ENCODE measurements around the gene MNT. TPM values are rescaled to one million over a fixed set of nuclear protein-coding genes. Genes with fewer than 3 reads are reported as not detected.

MNT gene
- total and polyA plus RNA-seq, 4 donors = 10.2 to 47.0 (median 14.8) TPM

DNA sequence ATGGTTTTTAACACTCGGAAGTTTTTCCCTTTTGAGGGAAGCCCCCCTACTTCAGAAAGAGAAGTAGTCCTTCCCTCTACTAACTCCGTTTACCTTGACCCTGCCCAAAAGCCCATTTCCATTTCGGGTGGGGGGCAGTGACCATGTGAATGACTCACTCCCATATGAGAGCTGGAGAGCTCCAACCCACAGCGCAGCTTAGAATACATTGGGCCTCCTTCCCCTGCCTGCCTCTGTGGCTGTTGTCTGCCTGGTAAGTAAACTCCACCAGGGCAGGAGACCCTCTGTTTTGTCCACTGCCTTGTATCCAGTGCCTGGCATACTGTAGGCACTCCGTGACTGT, 62.6 kb downstream of the MNT start:
- Histone ChIP-seq H3K27ac (ENCODE audit: low read depth in 1 of 2, low read length in 1 of 2) (peak overlapping the region in 1 of 2 donors; percentile 87), H3K27me3 (ENCODE audit: control insufficient read depth in 3 of 3, insufficient read depth in 3 of 3, low read length in 2 of 3) (no peaks in the 10 kb centered on the region), H3K9me3 (ENCODE audit: control insufficient read depth in 4 of 4, insufficient read depth in 3 of 4, low read length in 3 of 4) (no peaks in the 10 kb centered on the region), H3K9ac (ENCODE audit: insufficient read depth in 1 of 2, low read length in 2 of 2) (peak overlapping the region in 1 of 2 donors; percentile 74), H3K4me1 (ENCODE audit: control insufficient read depth in 5 of 5, insufficient read depth in 5 of 5, low read length in 5 of 5) (peaks cover 3 to 14% (median 6%) of the 10 kb centered on the region in 5 donors), H3K4me3 (peak overlapping the region; percentile 74), H3K36me3 (ENCODE audit: control insufficient read depth in 4 of 4, insufficient read depth in 4 of 4, low read length in 4 of 4) (peaks cover 4 to 27% (median 12%) of the 10 kb centered on the region in 4 donors)
- DNase-seq (peak in 2 of 3 donors; percentile 21 to 26), ATAC-seq (ENCODE audit: insufficient read depth, low FRiP score) (no peak)
- TF ChIP-seq CTCF (IDR thresholded peaks at IDR 0.05; ENCODE audit: control extremely low read depth, extremely low read depth) = no peak
- WGBS, 2 donors = 20 to 28% methylated on average over 5 of the region's 5 CpGs

DNA sequence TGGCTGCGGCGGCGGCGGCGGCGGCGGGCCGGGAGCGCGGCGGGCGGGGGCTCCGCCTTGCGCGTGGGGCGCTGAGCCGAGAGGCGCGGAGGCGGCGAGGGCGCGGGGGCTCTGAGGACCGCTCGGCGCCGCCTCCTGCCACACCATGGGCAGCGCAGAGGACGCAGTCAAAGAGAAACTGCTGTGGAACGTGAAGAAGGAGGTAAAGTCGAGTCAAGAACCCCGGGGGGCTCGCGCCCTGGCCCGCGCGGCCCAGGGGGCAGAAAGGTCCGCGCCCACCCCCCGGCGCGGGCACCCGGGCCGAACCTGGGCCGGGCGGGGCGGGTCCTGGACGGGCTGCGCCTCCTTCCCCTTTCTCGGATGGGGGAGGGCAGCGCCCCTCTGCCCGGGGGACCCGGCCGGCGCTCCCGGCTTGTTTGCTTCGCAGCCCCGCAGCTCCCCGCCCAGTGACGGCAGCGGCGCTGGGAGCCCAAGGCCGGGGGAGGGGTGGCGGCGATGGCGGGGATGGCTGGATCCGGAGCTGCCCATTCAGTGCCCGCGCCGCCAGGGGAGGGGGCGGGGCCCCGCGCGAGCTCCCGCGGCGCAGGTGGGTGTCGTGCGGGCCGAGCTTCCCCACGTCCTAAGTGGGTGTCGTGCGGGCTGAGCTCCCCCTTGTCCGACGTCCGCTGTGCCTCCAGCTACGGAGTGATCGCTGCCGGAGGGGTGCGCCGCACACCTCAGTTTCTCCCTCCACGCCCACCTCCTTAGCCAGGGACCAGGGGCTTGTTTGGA, 63.1 kb downstream of the MNT start:
- ATAC-seq (ENCODE audit: insufficient read depth, low FRiP score) = peak; percentile 29
- H3K27me3 ChIP-seq (ENCODE audit: control insufficient read depth in 3 of 3, insufficient read depth in 3 of 3, low read length in 2 of 3) = no peaks in the 10 kb centered on the region
- TF ChIP-seq CTCF (IDR thresholded peaks at IDR 0.05; ENCODE audit: control extremely low read depth, extremely low read depth) = no peak
- H3K4me3 ChIP-seq = peak overlapping the region; percentile 74
- peaks cover 3 to 14% (median 6%) of the 10 kb centered on the region in 5 donors for H3K4me1 ChIP-seq (ENCODE audit: control insufficient read depth in 5 of 5, insufficient read depth in 5 of 5, low read length in 5 of 5)
- no peaks in the 10 kb centered on the region for H3K9me3 ChIP-seq (ENCODE audit: control insufficient read depth in 4 of 4, insufficient read depth in 3 of 4, low read length in 3 of 4)
- 0 to 1% methylated on average over 51 to 92 of the region's 92 CpGs for WGBS, 2 donors
- H3K27ac ChIP-seq (ENCODE audit: low read depth in 1 of 2, low read length in 1 of 2) = peak overlapping the region; percentile 77 to 87
- peak; percentile 51 to 67 (median 58) for DNase-seq
- H3K9ac ChIP-seq (ENCODE audit: insufficient read depth in 1 of 2, low read length in 2 of 2) = peak overlapping the region in 1 of 2 donors; percentile 74
- peaks cover 4 to 28% (median 15%) of the 10 kb centered on the region in 4 donors for H3K36me3 ChIP-seq (ENCODE audit: control insufficient read depth in 4 of 4, insufficient read depth in 4 of 4, low read length in 4 of 4)

GRCh38 chr17:2336852-2337543, 63.9 kb downstream of the MNT start, which contains the start of gene SGSM2:
Gene SGSM2 (plus strand): TSS chr17:2337501. CDS start chr17:2337689, 188 bp downstream.
- peak; percentile 42 for ATAC-seq (ENCODE audit: insufficient read depth, low FRiP score)

More at GRCh38 chr17:2336852-2337543, 63.9 kb downstream of the MNT start, which contains the start of gene SGSM2:
- no peak for TF ChIP-seq CTCF (IDR thresholded peaks at IDR 0.05; ENCODE audit: control extremely low read depth, extremely low read depth)
- peak within 1 kb of the TSS; percentile 74 for H3K4me3 ChIP-seq
- peaks cover 3 to 14% (median 6%) of the 10 kb centered on the region in 5 donors for H3K4me1 ChIP-seq (ENCODE audit: control insufficient read depth in 5 of 5, insufficient read depth in 5 of 5, low read length in 5 of 5)
- peak within 1 kb of the TSS; percentile 69 to 74 for H3K9ac ChIP-seq (ENCODE audit: insufficient read depth in 1 of 2, low read length in 2 of 2)
- H3K27ac ChIP-seq (ENCODE audit: low read depth in 1 of 2, low read length in 1 of 2) = peak within 1 kb of the TSS; percentile 77 to 93
- peak; percentile 80 to 87 (median 84) for DNase-seq
- H3K36me3 ChIP-seq (ENCODE audit: control insufficient read depth in 4 of 4, insufficient read depth in 4 of 4, low read length in 4 of 4) = peaks cover 5 to 32% (median 19%) of the 10 kb centered on the region in 4 donors
- no peaks in the 10 kb centered on the region for H3K9me3 ChIP-seq (ENCODE audit: control insufficient read depth in 4 of 4, insufficient read depth in 3 of 4, low read length in 3 of 4)
- no peaks in the 10 kb centered on the region for H3K27me3 ChIP-seq (ENCODE audit: control insufficient read depth in 3 of 3, insufficient read depth in 3 of 3, low read length in 2 of 3)
- 0 to 1% methylated on average over 59 to 77 of the region's 77 CpGs for WGBS, 2 donors

Data from lung (tissue), 12 donors.